GM23338 (cell line): Measurements from ENCODE around the gene ITGAL.

Experiments
- CREB1 ChIP-seq: fragments of 250-450 bp; sonication (Bioruptor Pico); IDR thresholded peaks from 2 replicates; pipeline ENCODE4 v1.5.0; 2020; ENCODE audit warnings: low read depth, mild to moderate bottlenecking, moderate library complexity
- CTCF ChIP-seq, 2 experiments: fragments of 200-600 bp in 1 of 2; sonication (generic) in 1 of 2; conservative IDR thresholded peaks; 2 replicates each; pipeline versions ENCODE4 v1.5.1 to v1.6.1; 2016 to 2017; ENCODE audit warnings: antibody characterized with exemption in 2 of 2, low read depth in 2 of 2, mild to moderate bottlenecking in 2 of 2, moderate library complexity in 1 of 2
- ETS1 ChIP-seq: IDR thresholded peaks from 2 replicates; pipeline ENCODE4 v1.6.1; 2016; ENCODE audit warnings: antibody characterized with exemption
- EZH2 ChIP-seq: fragments of 200-600 bp; sonication (generic); IDR thresholded peaks from one replicate; pipeline ENCODE4 v1.8.0; 2017; ENCODE audit warnings: antibody characterized with exemption, mild to moderate bottlenecking, low read depth; ENCODE audit not compliant: unreplicated experiment
- EZH2phosphoT487 ChIP-seq: fragments of 200-600 bp; sonication (generic); IDR thresholded peaks from one replicate; pipeline ENCODE4 v1.8.1; 2018; ENCODE audit warnings: antibody characterized with exemption; ENCODE audit not compliant: unreplicated experiment
- JUNB ChIP-seq: IDR thresholded peaks from one replicate; pipeline ENCODE4 v1.6.1; 2016; ENCODE audit warnings: antibody characterized with exemption; ENCODE audit not compliant: unreplicated experiment
- NANOG ChIP-seq: IDR thresholded peaks from 2 replicates; pipeline ENCODE4 v1.6.1; 2016; ENCODE audit warnings: antibody characterized with exemption, borderline replicate concordance
- POLR2AphosphoS5 ChIP-seq: IDR thresholded peaks from 2 replicates; pipeline ENCODE4 v1.6.1; 2016; ENCODE audit warnings: antibody characterized with exemption, low read depth
- REST ChIP-seq: IDR thresholded peaks from one replicate; pipeline ENCODE4 v1.6.1; 2018; ENCODE audit warnings: antibody characterized with exemption; ENCODE audit not compliant: unreplicated experiment
- STAT1 ChIP-seq: IDR thresholded peaks from one replicate; pipeline ENCODE4 v1.6.1; 2016; ENCODE audit warnings: antibody characterized with exemption; ENCODE audit not compliant: unreplicated experiment
- ZNF331 ChIP-seq: fragments of 250-450 bp; sonication (Bioruptor Pico); IDR thresholded peaks from 2 replicates; pipeline ENCODE4 v1.5.0; 2020; ENCODE audit warnings: low read depth, mild to moderate bottlenecking, moderate library complexity

- no peak for TF ChIP-seq CTCF (conservative IDR thresholded peaks at IDR 0.05; ENCODE audit: low read depth in 2 of 2)
- TF ChIP-seq NANOG: no peak
- TF ChIP-seq ETS1: no peak
- no peak for TF ChIP-seq JUNB
- TF ChIP-seq EZH2: no peak
- no peak for TF ChIP-seq REST
- TF ChIP-seq POLR2AphosphoS5: no peak
- TF ChIP-seq CREB1: no peak
- TF ChIP-seq STAT1: no peak
- TF ChIP-seq EZH2phosphoT487: no peak
- no peak for TF ChIP-seq ZNF331 (CRISPR knock-in tag)
Observed at GRCh38 chr16:30494709-30495108, 22.2 kb downstream of the ITGAL start.
